Heart left ventricle (tissue), 16 donors: ENCODE data around the gene AGAP2. TPM values are rescaled to one million over a fixed set of nuclear protein-coding genes. Genes with fewer than 3 reads are reported as not detected.

Source experiments
- ATAC-seq, 4 donors: fragments of 200-7000 bp; cut with Tn5 transposase; one replicate each; pipeline ENCODE4 v1.9.1; 2020 to 2022; ENCODE audit warnings: moderate library complexity in 4 of 4, mild to moderate bottlenecking in 3 of 4, moderate number of reproducible peaks in 1 of 4
- DNase-seq, 5 donors: peaks; one replicate each; pipeline ENCODE4 v3.0.0-alpha.2; 2020
- H3K27ac ChIP-seq, 12 donors: fragments of 200-600 bp; sonication (generic) in 4 of 12; one replicate each; pipeline versions ENCODE4 v1.5.0 to v1.8.0; 2016 to 2022; ENCODE audit warnings: mild to moderate bottlenecking in 2 of 12
- H3K27me3 ChIP-seq, 9 donors: fragments of 200-600 bp; sonication (generic) in 2 of 9; one replicate each; pipeline versions ENCODE4 v1.5.1 to v1.8.0; 2016 to 2022; ENCODE audit warnings: mild to moderate bottlenecking in 3 of 9
- H3K36me3 ChIP-seq, 9 donors: fragments of 200-600 bp; sonication (generic) in 2 of 9; one replicate each; pipeline versions ENCODE4 v1.5.0 to v1.8.0; 2018 to 2022; ENCODE audit warnings: mild to moderate bottlenecking in 2 of 9
- H3K4me1 ChIP-seq, 12 donors: fragments of 200-600 bp; sonication (generic) in 4 of 12; one replicate each; pipeline versions ENCODE4 v1.5.0 to v1.8.0; 2016 to 2022; ENCODE audit warnings: mild to moderate bottlenecking in 3 of 12
- H3K4me3 ChIP-seq, 12 donors: fragments of 200-600 bp; sonication (generic) in 4 of 12; one replicate each; pipeline versions ENCODE4 v1.5.0 to v1.8.0; 2017 to 2022; ENCODE audit warnings: mild to moderate bottlenecking in 9 of 12, moderate library complexity in 4 of 12
- H3K9me3 ChIP-seq, 12 donors: fragments of 200-600 bp; sonication (generic) in 4 of 12; one replicate each; pipeline versions ENCODE4 v1.5.0 to v1.8.0; 2016 to 2022; ENCODE audit warnings: mild to moderate bottlenecking in 1 of 12
- CTCF ChIP-seq, 12 donors: fragments of 200-600 bp; sonication (generic) in 4 of 12; IDR thresholded peaks; one replicate each; pipeline versions ENCODE4 v1.5.0 to v1.8.0; 2018 to 2022; ENCODE audit warnings: antibody characterized with exemption in 12 of 12, mild to moderate bottlenecking in 5 of 12
- POLR2A ChIP-seq, 2 donors: fragments of 450-650 bp; IDR thresholded peaks; one replicate each; pipeline ENCODE4 v1.6.1; 2017; ENCODE audit warnings: antibody characterized with exemption in 2 of 2, mild to moderate bottlenecking in 2 of 2, moderate library complexity in 2 of 2
- WGBS, 4 donors: extraction: QIAGEN DNeasy Blood & Tissue Kit in 2 of 4; methylation state at CpG; one replicate each; pipeline versions ENCODE4 v1.1.5 to v1.1.7; 2013 to 2018; 5-methylcytosine and 5-hydroxymethylcytosine counted together
- intact Hi-C, 10 donors: fragments of 100-400 bp; cut with DNase I; formaldehyde crosslinking; loops; one replicate each; pipeline versions ENCODE4 v1.11.1 to v1.14.2; 2022
- polyA plus RNA-seq, 2 donors: library from polyadenylated mRNA; stranded (reverse); fragments of 200-250 nt; gene quantifications; one replicate each; pipeline ENCODE4 v1.2.3, GENCODE V29; 2013
- total RNA-seq, 9 donors: library from RNA; depleted of rRNA in 2 of 9; stranded (reverse); fragments of >200 nt in 2 of 9; fragmentation: NEBNext Ultra II Directional in 3 of 9; extraction: Animal tissue kit (Norgen Biotek cat#: 25700) in 3 of 9; gene quantifications; one replicate each; pipeline versions ENCODE4 v1.1.0 to v1.2.4, GENCODE V29; 2016 to 2023
- donor health status: ischemic (EF 13 %, LVEDD 7.1; RV severe dilation, severe dysfunction).
- donor health status: healthy with polysubstance abuse.
- donor health status: DM: no; HTN: yes; CAD: no.
- donor health status: DM: no; HTN: no; CAD: no.
- donor health status: ischemic (EF 25% LVEDD 6.9; RV normal size, moderate dysfunction).
- donor health status: ischemic (EF 25% LVEDD 5.7; RV mildly dilated, moderate dysfunction).
- donor health status: healthy.
- donor health status: DM: yes; HTN: yes; CAD: no.
- donor health status: ischemic (EF 35%, LVEDD 5.7; RV mildly dilated, moderate dysfunction).
- donor health status: nonischemic (EF 11% LVEDD 7.7; RV severe dilation, severe dysfunction).
- donor health status: DM: yes; HTN: yes; CAD: no.
- donor health status: PGD.
- donor health status: ischemic (EF 29% LVEDD 5.4; RV normal size, mild dysfunction).
- donor health status: nonischemic (EF 23%, LVEDD 6.1; RV moderate dilation, normal function).

AGAP2 gene
- total and polyA plus RNA-seq, 11 donors = 3.9 to 12.0 (median 5.5) TPM

- intact Hi-C loops = loop anchor here in 1 of 10 donors (5.0 kb wide), 1 partner anchor 62 kb away; the partner anchor contains the start of gene OS9
- Histone ChIP-seq H3K27ac (peak overlapping the region in 1 of 12 donors; percentile 27), H3K27me3 (no peaks in the 10 kb centered on the region), H3K36me3 (peaks cover 0 to 40% (median 31%) of the 10 kb centered on the region in 9 donors), H3K4me3 (peak overlapping the region in 3 of 12 donors; percentile 69 to 87 (median 83)), H3K4me1 (peaks cover 0 to 54% (median 33%) of the 10 kb centered on the region in 12 donors), H3K9me3 (no peaks in the 10 kb centered on the region)
- TF ChIP-seq CTCF (IDR thresholded peaks at IDR 0.05) (no peak), POLR2A (IDR thresholded peaks at IDR 0.05) (no peak)
- no peak for DNase-seq
- 19 to 38% (median 26%) methylated on average over 1 of the region's 1 CpG for WGBS, 4 donors
- ATAC-seq = no peak
Observed at GRCh38 chr12:57753756-57754337, 15.3 kb upstream of the AGAP2 start.

GRCh38 chr12:57752668-57753000 lies 14.1 kb upstream of the AGAP2 start:
- intact Hi-C loops = loop anchor here in 2 of 10 donors (1.0 to 5.0 kb wide), 2 partner anchors 20 to 60 kb away; partner anchors contain the start of genes EEF1AKMT3 (in 1 of the 2), METTL1 (in 1 of the 2) and OS9 (in 1 of the 2)
- Histone ChIP-seq H3K4me3 (peak overlapping the region in 9 of 12 donors; percentile 63 to 89 (median 77)), H3K9me3 (no peaks in the 10 kb centered on the region), H3K4me1 (peaks cover 0 to 54% (median 33%) of the 10 kb centered on the region in 12 donors), H3K27me3 (no peaks in the 10 kb centered on the region), H3K36me3 (peaks cover 0 to 40% (median 33%) of the 10 kb centered on the region in 9 donors), H3K27ac (peak overlapping the region in 11 of 12 donors; percentile 42 to 95 (median 57))
- no peak for ATAC-seq
- TF ChIP-seq POLR2A (IDR thresholded peaks at IDR 0.05) (no peak), CTCF (IDR thresholded peaks at IDR 0.05) (no peak)
- no peak for DNase-seq
- WGBS, 4 donors = 2 to 3% (median 2%) methylated on average over 5 of the region's 5 CpGs

GRCh38 chr12:57751788-57752667 lies 13.5 kb upstream of the AGAP2 start, which contains the start of gene CDK4:
Gene CDK4 (minus strand): TSS chr12:57752310. CDS start chr12:57751717, 593 bp downstream.
- no peaks in the 10 kb centered on the region for H3K27me3 ChIP-seq
- peak; percentile 99 to 100 (median 99) for DNase-seq
- intact Hi-C loops = loop anchor here in 2 of 10 donors (1.0 to 5.0 kb wide), 2 partner anchors 20 to 60 kb away; partner anchors contain the start of genes EEF1AKMT3 (in 1 of the 2), METTL1 (in 1 of the 2) and OS9 (in 1 of the 2)
- H3K27ac ChIP-seq = peak within 1 kb of the TSS; percentile 71 to 96 (median 91)
- 0% methylated on average over 20 to 58 of the region's 58 CpGs for WGBS, 4 donors
- H3K4me3 ChIP-seq = peak within 1 kb of the TSS; percentile 43 to 89 (median 72)
- TF ChIP-seq POLR2A (IDR thresholded peaks at IDR 0.05) (peak in 1 of 2 donors; percentile 69), CTCF (IDR thresholded peaks at IDR 0.05) (no peak)
- peak; percentile 89 to 95 (median 92) for ATAC-seq
- H3K36me3 ChIP-seq = peaks cover 0 to 40% (median 38%) of the 10 kb centered on the region in 9 donors
- no peaks in the 10 kb centered on the region for H3K9me3 ChIP-seq
- H3K4me1 ChIP-seq = peaks cover 0 to 52% (median 33%) of the 10 kb centered on the region in 12 donors
